ENCODE results near the gene SLC9A9.

The SLC9A9 gene

GRCh38 chr3:143668385-143668784 is 179.9 kb downstream of the SLC9A9 start:
- no peak for TF ChIP-seq CTCF (conservative IDR thresholded peaks at IDR 0.05; ENCODE audit: control insufficient read depth, insufficient read depth, low read depth, low read length)
- DNase-seq (ENCODE audit: low read depth), result no peak
- H3K4me3 ChIP-seq (ENCODE audit: control insufficient read depth, low read depth, low read length), result no peak overlapping the region

GRCh38 chr3:143661677-143662076 is 186.6 kb downstream of the SLC9A9 start:
- no peak for TF ChIP-seq CTCF (conservative IDR thresholded peaks at IDR 0.05; ENCODE audit: control insufficient read depth, insufficient read depth, low read depth, low read length)
- DNase-seq (ENCODE audit: low read depth), result no peak
- H3K4me3 ChIP-seq (ENCODE audit: control insufficient read depth, low read depth, low read length), result no peak overlapping the region

- H3K4me3 ChIP-seq (ENCODE audit: control insufficient read depth, low read depth, low read length), result no peak overlapping the region
- no peak for TF ChIP-seq CTCF (conservative IDR thresholded peaks at IDR 0.05; ENCODE audit: control insufficient read depth, insufficient read depth, low read depth, low read length)
- peak; percentile 29 for DNase-seq (ENCODE audit: low read depth)
These were observed 189.4 kb downstream of the SLC9A9 start for GRCh38 chr3:143658861-143659260.

GRCh38 chr3:143658116-143658515 is 190.2 kb downstream of the SLC9A9 start:
- DNase-seq (ENCODE audit: low read depth), result no peak
- TF ChIP-seq CTCF (conservative IDR thresholded peaks at IDR 0.05; ENCODE audit: control insufficient read depth, insufficient read depth, low read depth, low read length), result no peak
- H3K4me3 ChIP-seq (ENCODE audit: control insufficient read depth, low read depth, low read length), result no peak overlapping the region

- TF ChIP-seq CTCF (conservative IDR thresholded peaks at IDR 0.05; ENCODE audit: control insufficient read depth, insufficient read depth, low read depth, low read length), result no peak
- H3K4me3 ChIP-seq (ENCODE audit: control insufficient read depth, low read depth, low read length), result no peak overlapping the region
- no peak for DNase-seq (ENCODE audit: low read depth)
These were observed 190.9 kb downstream of the SLC9A9 start for GRCh38 chr3:143657391-143657790.

GRCh38 chr3:143654906-143655305 is 193.4 kb downstream of the SLC9A9 start:
- DNase-seq (ENCODE audit: low read depth), result peak; percentile 77
- TF ChIP-seq CTCF (conservative IDR thresholded peaks at IDR 0.05; ENCODE audit: control insufficient read depth, insufficient read depth, low read depth, low read length), result no peak
- no peak overlapping the region for H3K4me3 ChIP-seq (ENCODE audit: control insufficient read depth, low read depth, low read length)

GRCh38 chr3:143653935-143654334 is 194.3 kb downstream of the SLC9A9 start:
- no peak for TF ChIP-seq CTCF (conservative IDR thresholded peaks at IDR 0.05; ENCODE audit: control insufficient read depth, insufficient read depth, low read depth, low read length)
- no peak for DNase-seq (ENCODE audit: low read depth)
- H3K4me3 ChIP-seq (ENCODE audit: control insufficient read depth, low read depth, low read length), result no peak overlapping the region
